HG02884 (cell line): Measurements from ENCODE around the gene GPR3.
"Not testable (repeated sequence)": the region's sequence is repeated elsewhere in the genome, so short reads cannot be mapped to it uniquely, and the experiment has no call there.

Source experiments
- ATAC-seq: cut with Tn5 transposase; IDR thresholded peaks from one replicate; pipeline ENCODE4 v1.9.1; 2021; ENCODE audit warnings: mild to moderate bottlenecking, moderate library complexity; ENCODE audit not compliant: unreplicated experiment

Gene GPR3

GRCh38 chr1:27398405-27399149, 6.2 kb downstream of the GPR3 start:
- ATAC-seq = no peak

DNA sequence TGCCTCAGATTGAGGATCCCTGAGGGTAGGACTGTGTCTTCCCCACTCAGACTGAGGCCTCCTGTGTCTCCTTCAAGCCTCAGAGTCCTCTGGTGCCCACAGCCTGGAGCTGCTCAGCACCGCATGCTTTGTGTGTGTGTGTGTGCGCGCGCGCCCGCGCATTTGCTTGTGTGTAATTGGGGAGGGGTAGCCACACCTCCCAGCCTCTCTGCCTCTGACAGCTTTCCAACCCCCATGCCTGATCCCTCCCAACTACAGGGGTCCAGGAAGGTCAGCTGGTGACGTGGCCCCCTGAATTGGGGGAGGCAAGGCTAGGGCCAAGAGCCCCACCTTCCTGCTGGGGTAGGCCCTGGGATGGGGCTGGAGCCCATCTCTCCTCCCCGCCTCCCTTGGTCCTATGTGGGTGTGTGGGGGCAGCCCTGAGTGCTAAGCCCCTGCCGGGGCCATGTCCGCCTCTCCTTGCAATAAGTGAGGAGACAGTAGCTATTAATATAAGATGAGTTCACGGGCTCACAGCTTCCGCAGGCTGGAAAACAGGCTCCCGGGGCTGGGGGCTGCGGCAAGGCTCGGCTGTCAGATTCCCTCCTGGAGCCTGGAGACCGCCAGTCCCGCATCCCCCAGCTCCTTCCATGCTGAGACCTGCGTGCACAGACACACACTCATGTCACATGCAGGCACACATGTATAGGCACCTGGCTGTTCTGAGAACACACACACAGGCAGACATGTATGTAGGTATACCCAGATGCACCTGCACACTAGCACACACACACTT, 7.0 kb downstream of the GPR3 start:
- no peak for ATAC-seq

GRCh38 chr1:27400082-27400962, 7.9 kb downstream of the GPR3 start:
- ATAC-seq = no peak

DNA sequence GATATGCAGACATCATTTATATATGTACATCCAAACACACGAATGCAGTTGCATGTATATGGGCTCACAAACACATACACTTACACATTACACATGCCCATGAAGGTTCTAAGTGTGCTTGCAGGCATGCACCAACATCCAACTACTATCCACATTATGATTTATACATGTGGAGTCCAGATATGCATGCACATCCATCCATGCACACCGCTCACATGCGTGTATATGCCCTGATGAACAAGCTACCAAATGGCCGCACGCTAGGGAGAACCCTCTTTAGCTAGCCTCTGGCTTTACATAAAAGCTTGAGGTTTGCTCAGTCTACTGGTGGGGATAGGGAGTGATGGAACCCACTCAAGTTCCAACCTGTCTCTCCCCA, 8.5 kb downstream of the GPR3 start:
- ATAC-seq = no peak

GRCh38 chr1:27402349-27402754, 9.9 kb downstream of the GPR3 start:
- ATAC-seq = no peak

DNA sequence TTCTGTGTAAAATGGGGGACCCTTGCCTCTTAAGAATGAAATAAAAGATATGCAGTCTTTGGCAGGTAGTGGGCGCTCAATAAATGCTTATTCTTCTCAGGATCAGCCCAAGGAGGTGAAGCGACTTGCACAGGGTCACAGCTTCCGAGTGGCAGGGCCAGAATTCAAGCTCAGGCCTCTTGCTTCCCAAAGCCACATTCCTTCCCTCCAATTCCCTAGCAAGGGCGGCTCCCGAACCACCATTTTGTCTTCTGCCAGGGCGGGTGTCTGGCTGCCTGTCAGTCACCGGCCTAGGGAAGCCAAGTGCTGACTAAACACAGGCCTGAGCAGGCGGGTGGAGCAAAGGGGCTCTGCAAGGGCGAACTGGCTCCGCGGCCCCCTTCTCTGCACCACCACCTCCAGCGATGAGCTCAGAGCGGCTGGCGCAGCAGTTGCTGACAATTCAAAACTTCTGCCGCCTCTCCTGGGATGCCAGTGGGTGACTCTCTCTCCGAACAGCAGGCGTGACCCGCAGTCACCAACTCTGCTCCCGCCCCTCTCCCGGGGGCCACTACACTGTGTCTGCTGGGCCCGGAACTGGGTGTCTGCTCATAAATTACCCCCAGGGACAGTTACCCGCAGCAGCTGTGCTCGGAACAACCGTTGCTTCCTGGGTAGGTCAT, 10.8 kb downstream of the GPR3 start:
- no peak for ATAC-seq

DNA sequence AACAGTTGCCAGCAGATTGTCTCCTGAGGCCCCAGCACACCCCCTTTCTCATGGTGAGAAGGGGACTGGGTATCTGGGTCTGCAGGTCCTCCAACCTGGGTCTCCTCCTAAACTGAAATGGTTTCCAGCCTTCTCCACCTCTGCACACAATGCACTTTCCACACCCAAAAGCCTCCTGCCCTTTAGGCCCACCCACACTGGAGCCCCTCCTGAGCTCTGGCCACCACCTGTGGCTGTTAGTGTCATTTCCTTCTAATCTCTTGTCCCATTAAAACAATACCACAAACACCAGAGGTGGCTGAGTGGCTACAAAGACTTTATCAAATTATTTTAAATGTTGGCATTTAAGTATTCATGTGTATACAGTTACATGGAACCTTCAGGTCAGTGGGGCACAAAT, 11.5 kb downstream of the GPR3 start:
- no peak for ATAC-seq

DNA sequence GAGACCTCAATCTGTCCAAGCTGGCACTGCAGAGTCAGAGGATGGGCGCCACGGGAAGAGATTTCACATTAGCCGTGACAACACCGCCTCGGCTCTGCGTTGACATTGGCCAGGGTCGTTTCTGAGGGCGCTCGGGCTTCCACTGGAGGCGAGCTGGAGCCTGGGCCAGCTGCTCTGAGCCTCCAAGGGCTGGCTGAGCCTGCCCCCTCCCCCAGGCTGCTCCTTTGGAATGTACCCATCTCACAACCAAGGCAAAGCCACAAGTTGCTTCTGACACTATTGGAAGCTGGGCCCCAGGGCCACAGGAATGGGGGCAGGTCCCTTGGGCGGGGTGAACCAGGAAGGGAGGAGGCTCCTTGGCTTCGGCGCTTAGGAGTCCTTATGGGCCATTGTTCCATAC, 12.7 kb downstream of the GPR3 start:
- no peak for ATAC-seq

- ATAC-seq = not testable (repeated sequence)
Measured at GRCh38 chr1:27405598-27406361, 13.4 kb downstream of the GPR3 start.

GRCh38 chr1:27406362-27406680, 13.9 kb downstream of the GPR3 start:
- no peak for ATAC-seq

DNA sequence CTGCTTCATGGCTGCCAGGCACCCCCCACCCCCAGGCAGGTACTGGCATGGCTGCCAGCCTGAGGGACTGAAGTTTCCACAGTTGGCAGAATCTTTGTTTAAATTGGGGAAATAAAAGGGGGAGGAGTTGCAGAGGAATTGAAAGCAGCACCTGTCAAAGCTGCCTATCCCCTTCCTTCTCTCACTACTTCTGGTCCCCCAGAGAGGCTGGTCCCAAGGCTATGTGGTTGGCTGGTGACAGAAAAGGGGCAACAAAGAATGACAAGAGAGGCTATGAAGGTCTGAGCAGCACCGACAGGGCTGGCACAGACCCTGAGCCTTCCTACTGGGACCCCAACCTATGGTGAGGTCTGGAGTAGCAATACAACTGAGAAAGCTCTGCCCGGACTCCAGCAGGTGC, 14.4 kb downstream of the GPR3 start:
- ATAC-seq = not testable (repeated sequence)

DNA sequence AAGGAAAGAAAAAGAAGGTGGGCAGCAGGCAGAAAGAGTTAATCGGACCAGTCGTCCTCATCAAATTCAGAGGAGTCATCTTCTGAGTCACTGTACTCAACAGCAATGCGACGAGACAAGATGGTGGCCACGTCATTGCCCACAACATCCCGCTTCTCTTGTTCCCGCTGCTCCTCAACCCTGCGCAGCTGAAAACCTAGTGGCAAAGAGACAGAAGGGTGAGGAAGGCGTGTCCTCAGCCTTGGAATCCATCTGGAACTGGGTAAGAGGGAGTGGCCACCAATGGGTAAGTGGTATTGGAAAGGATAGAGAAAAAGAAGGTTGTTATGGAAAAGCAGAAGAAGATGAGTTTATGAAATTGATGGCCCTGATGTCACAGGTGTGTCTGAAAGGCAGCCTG, 15.7 kb downstream of the GPR3 start:
- no peak for ATAC-seq

GRCh38 chr1:27409669-27410068, 17.2 kb downstream of the GPR3 start:
- ATAC-seq = no peak

DNA sequence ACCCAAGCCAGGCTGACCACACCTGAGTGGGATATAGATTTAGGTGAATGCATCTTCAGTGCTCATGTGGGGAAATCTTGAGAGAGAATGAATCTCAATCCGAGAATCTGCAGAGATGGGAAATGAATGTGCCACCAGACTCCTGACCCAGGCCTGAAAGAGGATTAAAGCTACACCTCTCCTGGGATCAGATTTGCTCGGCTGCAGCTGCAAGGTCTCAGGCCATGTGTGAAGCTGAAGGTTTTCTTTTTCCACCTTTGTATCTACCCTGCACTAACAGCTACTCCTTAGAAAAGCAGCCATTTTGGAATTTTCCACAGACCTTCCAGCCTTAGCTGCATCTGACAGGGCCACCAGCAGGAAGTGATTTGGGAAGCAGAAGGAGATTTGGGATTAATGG, 18.3 kb downstream of the GPR3 start:
- no peak for ATAC-seq

DNA sequence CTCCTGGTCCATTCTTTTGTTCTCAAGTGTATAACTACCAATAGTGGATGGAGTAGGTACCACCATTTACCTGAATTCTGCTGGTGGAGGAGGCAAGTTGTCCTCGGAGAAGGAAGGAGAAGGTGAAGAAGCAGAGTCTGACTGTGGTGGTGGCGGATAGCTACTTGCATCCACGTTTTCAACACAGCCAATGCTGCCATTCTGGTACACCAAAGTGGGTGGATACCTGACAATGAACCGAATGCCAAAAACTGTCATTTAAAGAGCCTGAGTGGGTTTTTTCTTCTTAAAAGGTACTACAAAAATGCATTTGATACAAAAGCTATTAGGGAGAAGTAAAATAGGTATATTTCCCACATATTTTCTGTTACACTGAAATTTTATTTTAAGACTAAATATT, 20.1 kb downstream of the GPR3 start:
- ATAC-seq = no peak

GRCh38 chr1:27413004-27413403, 20.6 kb downstream of the GPR3 start:
- ATAC-seq = no peak

- no peak for ATAC-seq
Measured at GRCh38 chr1:27414091-27414490, 21.7 kb downstream of the GPR3 start.

- no peak for ATAC-seq
Measured at GRCh38 chr1:27416387-27417111, 24.1 kb downstream of the GPR3 start.

- no peak for ATAC-seq
Measured at GRCh38 chr1:27417713-27418112, 25.3 kb downstream of the GPR3 start.
